Stimulated activated CD4-positive, alpha-beta T cell treated with anti-CD3 and anti-CD28 coated beads, Interleukin-12 subunit alpha, Interleukin-12 subunit beta, amount 100 ng/mL, for 24 hours (primary cell): ENCODE measurements around the gene SMARCA1.

ENCODE experiments used
- DNase-seq, 2 experiments: peaks; one replicate each; pipeline ENCODE4 v3.0.0-alpha.2; 2020; ENCODE audit warnings: low read depth in 2 of 2

The SMARCA1 gene

DNA sequence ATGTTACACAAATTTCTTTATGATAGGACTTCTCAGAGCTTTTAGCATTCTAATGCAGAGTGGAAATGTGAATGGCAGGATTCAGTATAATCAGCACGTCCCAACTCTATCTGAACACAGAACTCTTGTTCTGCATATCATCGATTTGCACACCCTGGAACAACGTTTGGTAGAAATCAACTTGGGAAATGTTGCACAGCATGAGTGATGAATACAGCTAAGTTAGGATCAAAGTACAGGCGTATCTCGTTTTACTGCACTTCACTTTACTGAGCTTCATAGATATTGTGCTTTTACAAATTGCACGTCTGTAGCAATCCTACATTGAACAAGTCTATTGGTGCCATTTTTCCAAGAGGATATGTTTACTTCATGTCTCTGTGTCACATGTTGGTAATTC is 70.8 kb downstream of the SMARCA1 start:
- DNase-seq, result no peak

DNA sequence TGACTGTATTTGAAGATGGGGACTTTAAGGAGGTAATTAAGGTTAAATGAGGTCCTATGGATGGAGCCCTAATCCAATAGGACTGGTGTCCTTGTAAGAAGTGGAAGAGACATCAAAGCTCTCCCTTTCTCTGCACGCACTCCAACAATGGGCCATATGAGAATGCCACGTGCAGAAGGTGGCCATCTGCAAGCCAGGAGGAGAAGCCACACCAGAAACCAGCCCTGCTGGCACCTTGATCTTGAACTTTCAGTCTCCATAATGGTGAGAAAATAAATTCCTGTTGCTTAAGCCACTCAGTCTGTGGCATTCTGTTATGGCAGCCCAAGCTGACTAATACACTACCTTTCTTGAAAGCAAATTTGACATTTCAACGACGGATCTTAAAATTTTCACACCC is 73.2 kb downstream of the SMARCA1 start:
- no peak for DNase-seq

DNA sequence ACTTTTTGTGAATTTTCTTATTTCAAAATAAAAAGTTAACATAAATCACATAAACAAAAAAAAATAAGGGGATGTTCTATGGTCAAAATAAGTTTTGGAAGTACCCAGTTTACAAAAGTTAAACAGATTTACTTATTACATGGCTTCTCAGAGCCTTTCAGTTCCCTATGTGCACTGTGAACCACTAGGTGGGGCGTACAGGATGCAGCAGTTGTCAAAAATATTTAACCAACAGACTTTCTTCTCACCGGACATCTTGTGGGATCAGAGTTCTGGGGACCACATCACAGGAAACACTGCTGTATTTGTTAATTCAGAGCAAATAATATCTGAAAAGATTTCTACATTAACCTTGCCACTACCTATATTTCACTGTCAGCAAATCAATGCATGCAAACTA is 74.1 kb downstream of the SMARCA1 start:
- no peak for DNase-seq

DNA sequence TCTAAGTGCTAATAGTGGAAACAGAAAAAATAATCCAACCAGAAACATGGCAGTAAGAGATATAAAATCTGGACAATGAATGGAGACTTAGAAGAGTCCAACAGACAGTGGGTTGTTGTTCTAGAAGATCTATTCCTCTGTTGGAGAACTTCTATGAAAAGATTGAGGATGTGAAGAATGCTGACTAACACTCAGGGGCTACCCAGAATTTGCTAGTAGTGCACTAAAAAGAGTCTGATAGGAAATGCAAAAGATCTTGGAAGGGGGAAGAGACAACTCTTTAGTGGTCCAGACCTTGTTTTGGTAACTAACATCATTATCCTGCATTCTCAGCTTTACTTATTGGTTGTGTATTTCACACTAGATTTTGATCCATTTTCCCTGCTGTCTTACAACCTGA is 77.9 kb downstream of the SMARCA1 start:
- DNase-seq, result no peak

DNA sequence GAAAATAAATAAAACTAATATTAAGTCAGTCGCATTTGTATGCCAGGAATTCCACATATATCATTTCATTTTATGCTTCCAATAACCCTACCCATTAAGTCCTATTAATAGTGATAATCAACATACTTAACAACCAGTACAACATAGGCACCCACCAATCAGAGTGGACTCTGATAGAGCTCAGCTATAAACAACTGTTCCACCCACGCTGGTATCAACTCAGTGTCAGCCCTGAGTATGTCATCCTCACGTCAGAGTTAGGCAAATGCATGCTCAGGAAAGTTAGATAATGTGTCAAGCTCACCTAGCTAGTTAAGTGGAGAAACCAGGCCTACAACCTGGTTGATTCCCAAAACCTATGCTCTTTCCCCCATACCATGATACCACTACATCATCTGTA is 89.3 kb downstream of the SMARCA1 start:
- no peak for DNase-seq

DNA sequence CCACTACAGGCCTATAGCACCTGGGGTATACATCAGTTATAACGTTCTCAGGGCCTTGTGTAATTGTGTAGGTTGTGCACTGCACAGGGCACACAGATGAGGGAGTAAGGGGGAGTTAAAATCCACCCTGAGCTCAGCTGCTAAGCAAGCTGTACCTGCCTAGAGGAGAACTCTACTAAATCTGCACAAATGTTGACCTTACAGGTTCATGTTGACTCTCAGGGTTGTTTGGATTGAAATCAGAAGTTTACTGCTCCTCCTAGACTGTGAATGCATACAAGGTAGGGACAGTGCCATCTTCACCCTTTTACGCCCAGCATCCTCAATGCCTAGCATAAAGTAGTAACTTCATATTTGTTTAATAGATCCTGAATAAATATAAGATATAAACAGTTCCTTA is 89.8 kb downstream of the SMARCA1 start:
- DNase-seq, result no peak

DNA sequence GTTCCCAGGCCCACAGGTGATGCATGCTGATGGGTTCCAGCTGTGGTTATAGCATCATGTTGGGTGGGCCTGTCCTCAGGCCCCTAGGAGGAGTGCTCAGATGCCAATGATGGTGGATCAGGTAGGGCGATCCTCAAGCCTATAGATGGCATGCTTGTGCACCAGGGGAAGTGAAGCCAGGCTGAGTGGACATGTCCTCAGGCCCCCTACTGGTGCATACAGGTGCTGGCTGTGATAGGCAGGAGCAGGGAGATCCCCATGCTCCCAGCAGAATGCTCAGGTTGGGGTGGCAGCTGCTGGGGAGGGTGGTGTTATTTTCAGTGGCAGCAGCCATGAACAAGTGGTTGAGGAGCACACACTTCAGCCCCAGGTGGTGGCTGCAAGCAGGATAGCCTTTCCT is 96.0 kb downstream of the SMARCA1 start:
- DNase-seq, result no peak

DNA sequence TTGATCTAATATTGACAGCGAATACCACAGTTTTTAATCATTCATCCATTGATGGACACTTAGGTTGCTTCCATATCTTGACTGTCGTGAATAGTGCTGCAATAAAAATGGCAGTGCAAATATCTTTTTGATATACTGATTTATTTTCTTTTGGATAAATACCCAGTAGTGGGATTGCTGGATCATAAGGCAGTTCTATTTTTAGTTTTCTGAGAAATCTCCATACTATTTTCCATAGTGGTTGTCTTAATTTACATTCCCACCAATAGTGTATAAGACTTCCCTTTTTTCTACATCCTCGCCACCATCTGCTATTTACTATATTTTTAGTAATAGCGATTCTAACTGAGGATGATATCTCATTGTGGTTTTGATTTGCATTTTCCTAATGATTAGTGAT is 100.1 kb downstream of the SMARCA1 start:
- DNase-seq, result no peak

DNA sequence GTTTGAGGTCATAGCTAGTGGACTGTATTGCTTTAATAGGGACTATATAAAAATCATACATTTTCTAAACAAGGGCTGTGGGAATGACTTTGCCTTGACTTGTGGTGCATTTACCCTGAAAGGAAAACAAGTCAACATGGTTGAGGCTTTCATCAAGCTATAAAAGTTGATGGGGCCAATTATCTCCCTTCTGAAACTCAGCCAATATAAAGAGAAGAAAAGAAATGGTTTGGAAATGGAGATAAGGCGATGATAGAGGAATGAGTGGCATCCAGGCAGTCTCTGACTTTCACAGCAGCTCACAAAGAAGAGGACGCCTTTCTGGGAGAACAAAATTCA is 118.7 kb downstream of the SMARCA1 start:
- DNase-seq, result no peak

DNA sequence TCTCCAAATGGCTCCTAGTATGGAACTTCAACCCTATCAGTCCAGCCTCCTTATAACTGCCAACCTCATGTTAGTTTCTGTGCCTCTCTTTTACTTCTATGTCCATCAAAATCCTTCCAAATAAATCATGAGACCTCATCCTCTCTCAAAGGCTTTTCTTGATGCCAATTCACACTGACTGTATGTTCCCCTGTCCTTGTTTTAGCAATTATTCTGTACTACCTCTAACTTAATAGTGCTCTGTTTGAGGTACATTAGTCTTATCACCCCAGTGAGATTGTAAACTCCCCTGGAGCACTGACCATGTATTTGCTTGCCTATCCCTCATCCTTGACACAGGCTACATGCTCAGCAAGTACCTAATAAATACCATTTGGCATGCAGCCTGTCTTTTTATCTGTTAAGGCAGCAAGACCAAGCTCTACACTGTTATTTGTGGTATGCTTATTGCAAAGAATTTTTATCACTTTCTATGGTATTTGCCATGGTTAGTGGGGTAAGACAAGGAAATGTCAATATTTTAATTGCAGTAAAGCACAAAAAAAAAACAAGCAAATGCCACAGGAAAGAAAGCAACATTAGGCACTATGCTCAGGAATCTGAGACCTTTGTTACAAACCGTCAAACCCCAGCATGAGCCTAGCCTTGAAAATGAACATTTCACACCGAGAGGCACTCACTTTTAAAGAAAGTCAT is 119.2 kb downstream of the SMARCA1 start:
- DNase-seq, result no peak
